Upper lobe of left lung (tissue), 6 donors: ENCODE data around the gene TCF7. TPM values are rescaled to one million over a fixed set of nuclear protein-coding genes. Genes with fewer than 3 reads are reported as not detected.
A peak's percentile ranks its signal among the peaks of the same experiment; 100 is the strongest.

ENCODE experiments used
- ATAC-seq, 2 donors: fragments of 200-7000 bp; cut with Tn5 transposase; one replicate each; pipeline ENCODE4 v1.9.1; 2022; ENCODE audit warnings: mild to moderate bottlenecking in 2 of 2, moderate library complexity in 2 of 2; ENCODE audit not compliant: low FRiP score in 2 of 2
- DNase-seq, 2 donors: peaks; one replicate each; pipeline ENCODE4 v3.0.0-alpha.2; 2019 to 2020
- H3K27ac ChIP-seq, 4 donors: fragments of 200-600 bp; sonication (generic); one replicate each; pipeline ENCODE4 v1.5.1; 2016 to 2019
- H3K27me3 ChIP-seq, 4 donors: fragments of 200-600 bp; sonication (generic); one replicate each; pipeline ENCODE4 v1.5.1; 2017 to 2019
- H3K36me3 ChIP-seq, 4 donors: fragments of 200-600 bp; sonication (generic); one replicate each; pipeline ENCODE4 v1.5.1; 2016 to 2019
- H3K4me1 ChIP-seq, 4 donors: fragments of 200-600 bp; sonication (generic); one replicate each; pipeline ENCODE4 v1.5.1; 2018 to 2019
- H3K4me3 ChIP-seq, 4 donors: fragments of 200-600 bp; sonication (generic); one replicate each; pipeline ENCODE4 v1.5.1; 2017 to 2019; ENCODE audit warnings: mild to moderate bottlenecking in 2 of 4, moderate library complexity in 1 of 4
- H3K9me3 ChIP-seq, 4 donors: fragments of 200-600 bp; sonication (generic); one replicate each; pipeline ENCODE4 v1.5.1; 2018 to 2019
- CTCF ChIP-seq, 6 experiments: fragments of 450-650 bp in 4 of 6; fragments of 200-600 bp in 2 of 6; sonication (generic) in 2 of 6; IDR thresholded peaks; one replicate each; pipeline ENCODE4 v1.5.1; 2016 to 2019; ENCODE audit warnings: antibody characterized with exemption in 6 of 6
- EP300 ChIP-seq, 4 donors: sonication (generic); formaldehyde crosslinking; IDR thresholded peaks; one replicate each; pipeline ENCODE4 v1.5.1; 2017; ENCODE audit warnings: antibody characterized with exemption in 4 of 4, control low read depth in 2 of 4
- POLR2A ChIP-seq, 4 donors: fragments of 450-650 bp; IDR thresholded peaks; one replicate each; pipeline ENCODE4 v1.5.1; 2016 to 2017; ENCODE audit warnings: antibody characterized with exemption in 4 of 4, mild to moderate bottlenecking in 2 of 4
- POLR2AphosphoS5 ChIP-seq, 2 donors: sonication (generic); formaldehyde crosslinking; IDR thresholded peaks; one replicate each; pipeline ENCODE4 v1.5.1; 2017; ENCODE audit warnings: antibody characterized with exemption in 2 of 2
- WGBS, 2 donors: methylation state at CpG; one replicate each; pipeline ENCODE4 v1.1.5; 2017 to 2018; 5-methylcytosine and 5-hydroxymethylcytosine counted together
- total RNA-seq, 6 donors: library from RNA; depleted of rRNA in 4 of 6; stranded (reverse); fragments of >200 nt in 4 of 6; gene quantifications; one replicate each; pipeline versions ENCODE4 v1.1.0 to v1.2.1, GENCODE V29; 2016 to 2021
- donor health status: DM: no; HTN: no; CAD: no; lungs with moderate emphysema.
- donor health status: DM: no; HTN: yes; CAD: no; lungs with severe emphysema.

TCF7 gene
- total RNA-seq: 1 to 10 TPM; 3.5 to 7.4 (median 5.8) TPM

GRCh38 chr5:134113902-134114875, at the start of gene TCF7:
Gene TCF7 (plus strand): TSS chr5:134114681. CDS start chr5:134114907, 226 bp downstream.
- peak; percentile 81 to 95 for DNase-seq
- H3K4me1 ChIP-seq: peaks cover 7 to 25% (median 18%) of the 10 kb centered on the region in 4 donors
- H3K36me3 ChIP-seq: no peaks in the 10 kb centered on the region
- no peaks in the 10 kb centered on the region for H3K9me3 ChIP-seq
- TF ChIP-seq POLR2A (IDR thresholded peaks at IDR 0.05): no peak
- TF ChIP-seq CTCF (IDR thresholded peaks at IDR 0.05): no peak
- no peak for TF ChIP-seq EP300 (IDR thresholded peaks at IDR 0.05)
- peak in 1 of 2 donors; percentile 44 for TF ChIP-seq POLR2AphosphoS5 (IDR thresholded peaks at IDR 0.05)
- peak within 1 kb of the TSS in 3 of 4 donors; percentile 38 to 76 (median 69) for H3K27ac ChIP-seq
- WGBS, 2 donors: 9 to 28% methylated on average over 17 to 45 of the region's 90 CpGs
- peak within 1 kb of the TSS; percentile 35 to 66 (median 58) for H3K4me3 ChIP-seq
- H3K27me3 ChIP-seq: peaks cover 0 to 10% (median 4%) of the 10 kb centered on the region in 4 donors
- ATAC-seq: peak; percentile 92 to 93

DNA sequence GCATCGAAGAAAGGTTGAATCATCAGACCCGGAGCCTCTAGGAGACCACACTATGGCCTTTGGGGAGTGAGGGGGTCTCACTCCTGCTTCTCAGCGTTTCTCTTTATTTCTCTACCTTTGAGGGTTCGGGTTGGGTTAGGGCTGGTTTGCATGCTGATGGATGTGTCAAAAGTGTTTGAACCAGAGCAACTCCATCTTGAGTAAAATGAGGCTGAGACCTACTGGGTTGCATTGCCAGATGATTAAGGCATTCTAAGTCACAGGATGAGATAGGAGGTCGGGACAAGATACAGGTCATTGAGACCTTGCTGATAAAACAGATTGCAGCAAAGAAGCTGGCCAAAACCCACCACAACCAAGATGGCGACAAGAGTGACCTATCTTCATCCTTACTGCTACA, 44.9 kb upstream of the TCF7 start:
- Histone ChIP-seq H3K9me3 (no peaks in the 10 kb centered on the region), H3K27me3 (peaks cover 0 to 8% (median 0%) of the 10 kb centered on the region in 4 donors), H3K27ac (no peak overlapping the region), H3K4me1 (peaks cover 7 to 11% (median 8%) of the 10 kb centered on the region in 4 donors), H3K4me3 (no peak overlapping the region), H3K36me3 (no peaks in the 10 kb centered on the region)
- no peak for TF ChIP-seq POLR2AphosphoS5 (IDR thresholded peaks at IDR 0.05)
- no peak for TF ChIP-seq EP300 (IDR thresholded peaks at IDR 0.05)
- no peak for TF ChIP-seq CTCF (IDR thresholded peaks at IDR 0.05)
- TF ChIP-seq POLR2A (IDR thresholded peaks at IDR 0.05): no peak
- no peak for ATAC-seq
- DNase-seq: no peak
- WGBS, 2 donors: 86 to 93% methylated on average over 6 of the region's 6 CpGs

- H3K9me3 ChIP-seq: no peaks in the 10 kb centered on the region
- TF ChIP-seq POLR2A (IDR thresholded peaks at IDR 0.05) (no peak), EP300 (IDR thresholded peaks at IDR 0.05) (no peak), CTCF (IDR thresholded peaks at IDR 0.05) (no peak), POLR2AphosphoS5 (IDR thresholded peaks at IDR 0.05) (no peak)
- DNase-seq (peak in 1 of 2 donors; percentile 86), ATAC-seq (peak; percentile 13 to 38)
- WGBS, 2 donors: 7 to 25% methylated on average over 16 to 39 of the region's 46 CpGs
- no peak overlapping the region for H3K27ac ChIP-seq
- no peaks in the 10 kb centered on the region for H3K36me3 ChIP-seq
- peaks cover 7 to 11% (median 8%) of the 10 kb centered on the region in 4 donors for H3K4me1 ChIP-seq
- peak overlapping the region in 3 of 4 donors; percentile 15 to 34 (median 21) for H3K4me3 ChIP-seq
- peaks cover 0 to 8% (median 0%) of the 10 kb centered on the region in 4 donors for H3K27me3 ChIP-seq
Observed at GRCh38 chr5:134070725-134071613, 43.5 kb upstream of the TCF7 start.

- DNase-seq: no peak
- Histone ChIP-seq H3K27me3 (peaks cover 0 to 8% (median 0%) of the 10 kb centered on the region in 4 donors), H3K27ac (no peak overlapping the region), H3K36me3 (no peaks in the 10 kb centered on the region), H3K4me3 (peak overlapping the region in 1 of 4 donors; percentile 21), H3K9me3 (no peaks in the 10 kb centered on the region), H3K4me1 (peaks cover 7 to 11% (median 8%) of the 10 kb centered on the region in 4 donors)
- TF ChIP-seq EP300 (IDR thresholded peaks at IDR 0.05) (no peak), POLR2AphosphoS5 (IDR thresholded peaks at IDR 0.05) (no peak), POLR2A (IDR thresholded peaks at IDR 0.05) (no peak), CTCF (IDR thresholded peaks at IDR 0.05) (no peak)
- ATAC-seq: no peak
- 77 to 78% methylated on average over 7 of the region's 7 CpGs for WGBS, 2 donors
Observed at GRCh38 chr5:134071614-134072207, 42.8 kb upstream of the TCF7 start.
